ENCODE results near the gene CNPPD1.

CNPPD1 gene

GRCh38 chr2:219178377-219179175 lies 1.9 kb upstream of the CNPPD1 start:
- peak in 1 of 2 donors; percentile 2 for ATAC-seq

GRCh38 chr2:219177552-219178376 lies 1.0 kb upstream of the CNPPD1 start, which contains the start of gene RETREG2:
Gene RETREG2 (plus strand): TSS chr2:219178275. CDS start chr2:219178353, 78 bp downstream.
- peak; percentile 53 to 64 for ATAC-seq

GRCh38 chr2:219175928-219176817 lies 552 bp downstream of the CNPPD1 start:
- ATAC-seq, result peak; percentile 8 to 10

GRCh38 chr2:219175486-219175885 lies 1.2 kb downstream of the CNPPD1 start:
- ATAC-seq, result no peak

GRCh38 chr2:219174801-219175200 lies 1.9 kb downstream of the CNPPD1 start:
- no peak for ATAC-seq

- ATAC-seq, result no peak
Observed at GRCh38 chr2:219174146-219174545, 2.6 kb downstream of the CNPPD1 start.

- ATAC-seq, result no peak
Observed at GRCh38 chr2:219173176-219173575, 3.5 kb downstream of the CNPPD1 start.

- no peak for ATAC-seq
Observed at GRCh38 chr2:219172231-219173154, 4.2 kb downstream of the CNPPD1 start.

- ATAC-seq, result peak in 1 of 2 donors; percentile 46
Observed at GRCh38 chr2:219171231-219171651, 5.5 kb downstream of the CNPPD1 start.

GRCh38 chr2:219169930-219170654 lies 6.6 kb downstream of the CNPPD1 start, which contains the start of gene SLC23A3:
Gene SLC23A3 (minus strand): TSS chr2:219170029. CDS start chr2:219169984, 45 bp downstream.
- peak in 1 of 2 donors; percentile 43 for ATAC-seq

- ATAC-seq, result no peak
Observed at GRCh38 chr2:219168932-219169331, 7.8 kb downstream of the CNPPD1 start.

GRCh38 chr2:219168526-219168925 lies 8.2 kb downstream of the CNPPD1 start:
- ATAC-seq, result no peak

- no peak for ATAC-seq
Observed at GRCh38 chr2:219167997-219168396, 8.7 kb downstream of the CNPPD1 start.

- no peak for ATAC-seq
Observed at GRCh38 chr2:219165058-219165911, 11.4 kb downstream of the CNPPD1 start.

GRCh38 chr2:219163156-219163555 lies 13.6 kb downstream of the CNPPD1 start:
- ATAC-seq, result no peak

GRCh38 chr2:219161097-219161496 lies 15.6 kb downstream of the CNPPD1 start:
- ATAC-seq, result no peak

GRCh38 chr2:219160186-219161017 lies 16.3 kb downstream of the CNPPD1 start, which contains the start of gene NHEJ1:
Gene NHEJ1 (minus strand): TSS chr2:219160815. CDS start chr2:219158362, 2,453 bp downstream.
- ATAC-seq, result peak; percentile 89 to 90

- no peak for ATAC-seq
Observed at GRCh38 chr2:219159771-219160185, 16.9 kb downstream of the CNPPD1 start.

Measured in activated CD4-positive, CD25-positive, alpha-beta regulatory T cell treated with anti-CD3 and anti-CD28 coated beads, Interleukin-2, amount 50 U/mL, for 24 hours (primary cell).